ENCODE data around the gene ITPA.

DNA sequence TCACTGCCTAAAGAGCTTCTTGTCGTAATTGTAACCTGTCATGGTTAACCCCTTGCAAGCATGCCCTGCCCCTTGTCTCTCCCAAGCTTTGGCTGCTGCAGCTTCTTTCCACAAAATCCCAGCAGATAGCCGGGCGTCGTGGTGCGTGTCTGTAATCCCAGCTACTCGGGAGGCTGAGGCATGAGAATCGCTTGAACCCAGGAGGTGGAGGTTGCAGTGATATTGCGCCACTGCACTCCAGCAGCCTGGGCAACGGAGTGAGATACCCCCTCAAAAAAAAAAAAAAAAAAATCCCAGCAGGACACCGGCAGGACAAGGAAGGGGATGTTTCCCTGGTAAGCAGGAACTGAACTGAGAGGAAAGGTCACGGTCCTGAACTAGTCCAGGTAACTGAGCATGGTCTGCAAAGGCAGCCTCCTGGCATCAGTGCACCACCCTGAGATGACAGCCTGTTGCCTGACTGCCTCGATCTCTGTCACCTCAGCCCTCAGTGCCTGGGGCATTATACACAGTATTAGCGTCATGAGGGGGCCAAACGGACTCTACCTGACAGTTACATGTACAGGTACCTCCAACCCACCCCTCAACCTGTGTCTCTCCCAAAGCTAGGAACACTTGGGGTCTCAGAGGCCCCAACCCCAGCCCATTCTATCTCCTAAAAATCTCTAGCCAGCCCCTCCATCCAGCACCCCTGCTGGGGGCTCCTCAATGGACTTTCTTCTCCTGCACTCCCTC lies 37.7 kb upstream of the ITPA start:
- TF ChIP-seq POLR2A (IDR thresholded peaks at IDR 0.05) = no peak
- TF ChIP-seq, protein P1, sequence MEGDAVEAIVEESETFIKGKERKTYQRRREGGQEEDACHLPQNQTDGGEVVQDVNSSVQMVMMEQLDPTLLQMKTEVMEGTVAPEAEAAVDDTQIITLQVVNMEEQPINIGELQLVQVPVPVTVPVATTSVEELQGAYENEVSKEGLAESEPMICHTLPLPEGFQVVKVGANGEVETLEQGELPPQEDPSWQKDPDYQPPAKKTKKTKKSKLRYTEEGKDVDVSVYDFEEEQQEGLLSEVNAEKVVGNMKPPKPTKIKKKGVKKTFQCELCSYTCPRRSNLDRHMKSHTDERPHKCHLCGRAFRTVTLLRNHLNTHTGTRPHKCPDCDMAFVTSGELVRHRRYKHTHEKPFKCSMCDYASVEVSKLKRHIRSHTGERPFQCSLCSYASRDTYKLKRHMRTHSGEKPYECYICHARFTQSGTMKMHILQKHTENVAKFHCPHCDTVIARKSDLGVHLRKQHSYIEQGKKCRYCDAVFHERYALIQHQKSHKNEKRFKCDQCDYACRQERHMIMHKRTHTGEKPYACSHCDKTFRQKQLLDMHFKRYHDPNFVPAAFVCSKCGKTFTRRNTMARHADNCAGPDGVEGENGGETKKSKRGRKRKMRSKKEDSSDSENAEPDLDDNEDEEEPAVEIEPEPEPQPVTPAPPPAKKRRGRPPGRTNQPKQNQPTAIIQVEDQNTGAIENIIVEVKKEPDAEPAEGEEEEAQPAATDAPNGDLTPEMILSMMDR (IDR thresholded peaks at IDR 0.05) = no peak

Measured in heart left ventricle (tissue), 13 donors.